ENCODE measurements around the gene SLTM.
A peak's percentile ranks its signal among the peaks of the same experiment; 100 is the strongest.

Gene SLTM

DNA sequence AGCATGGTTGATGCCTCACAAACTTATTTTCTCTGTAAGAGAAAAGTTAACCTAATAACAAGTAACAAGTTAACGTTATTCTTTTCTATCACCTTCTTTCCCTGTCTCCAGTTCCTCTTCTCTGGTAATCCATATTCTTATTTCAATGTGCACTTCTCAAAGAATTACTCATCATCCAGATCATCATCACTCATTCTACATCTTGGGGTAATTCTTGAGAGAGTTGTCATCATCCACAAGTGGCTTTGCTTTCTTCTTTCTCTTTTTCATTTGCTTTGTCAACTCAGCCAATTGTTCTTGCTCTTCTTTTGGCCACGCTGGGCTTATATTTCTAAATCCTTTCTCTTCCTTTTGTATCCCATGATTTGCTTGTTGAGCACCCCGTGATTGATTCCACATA, 33.2 kb upstream of the SLTM start:
- no peak for DNase-seq (ENCODE audit: low spot score)
- in situ Hi-C loops (cut with MboI; ENCODE audit: low sequenced_read_pairs, unreplicated experiment): no loop called here
- TF ChIP-seq, protein P1, sequence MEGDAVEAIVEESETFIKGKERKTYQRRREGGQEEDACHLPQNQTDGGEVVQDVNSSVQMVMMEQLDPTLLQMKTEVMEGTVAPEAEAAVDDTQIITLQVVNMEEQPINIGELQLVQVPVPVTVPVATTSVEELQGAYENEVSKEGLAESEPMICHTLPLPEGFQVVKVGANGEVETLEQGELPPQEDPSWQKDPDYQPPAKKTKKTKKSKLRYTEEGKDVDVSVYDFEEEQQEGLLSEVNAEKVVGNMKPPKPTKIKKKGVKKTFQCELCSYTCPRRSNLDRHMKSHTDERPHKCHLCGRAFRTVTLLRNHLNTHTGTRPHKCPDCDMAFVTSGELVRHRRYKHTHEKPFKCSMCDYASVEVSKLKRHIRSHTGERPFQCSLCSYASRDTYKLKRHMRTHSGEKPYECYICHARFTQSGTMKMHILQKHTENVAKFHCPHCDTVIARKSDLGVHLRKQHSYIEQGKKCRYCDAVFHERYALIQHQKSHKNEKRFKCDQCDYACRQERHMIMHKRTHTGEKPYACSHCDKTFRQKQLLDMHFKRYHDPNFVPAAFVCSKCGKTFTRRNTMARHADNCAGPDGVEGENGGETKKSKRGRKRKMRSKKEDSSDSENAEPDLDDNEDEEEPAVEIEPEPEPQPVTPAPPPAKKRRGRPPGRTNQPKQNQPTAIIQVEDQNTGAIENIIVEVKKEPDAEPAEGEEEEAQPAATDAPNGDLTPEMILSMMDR (IDR thresholded peaks at IDR 0.05; ENCODE audit: borderline replicate concordance, control extremely low read depth, extremely low read depth, insufficient read depth, missing control alignments): no peak

GRCh38 chr15:58962662-58963565, 29.4 kb upstream of the SLTM start:
- in situ Hi-C loops (cut with MboI; ENCODE audit: low sequenced_read_pairs, unreplicated experiment): no loop called here
- no peak for DNase-seq (ENCODE audit: low spot score)
- TF ChIP-seq, protein P1 (IDR thresholded peaks at IDR 0.05; ENCODE audit: borderline replicate concordance, control extremely low read depth, extremely low read depth, insufficient read depth, missing control alignments): no peak

DNA sequence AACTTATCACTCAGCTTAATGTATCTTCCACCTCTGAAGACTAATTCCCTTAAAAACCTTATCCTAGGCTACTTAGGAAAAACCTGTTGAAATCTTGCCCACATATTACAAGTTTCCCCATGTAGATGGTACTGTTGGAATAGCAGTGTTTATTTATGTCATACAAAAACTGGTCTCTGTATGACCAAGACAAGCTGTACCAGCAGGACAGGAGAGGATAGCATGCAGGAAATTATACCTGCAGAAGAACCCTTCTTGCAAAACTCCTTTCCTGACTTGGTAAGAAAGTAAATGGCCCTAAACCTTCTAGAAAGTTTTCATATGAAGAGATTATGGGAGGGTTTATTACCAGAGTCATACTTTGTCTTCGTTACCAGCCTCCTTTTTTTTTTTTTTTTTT, 28.7 kb upstream of the SLTM start:
- no peak for DNase-seq (ENCODE audit: low spot score)
- in situ Hi-C loops (cut with MboI; ENCODE audit: low sequenced_read_pairs, unreplicated experiment): no loop called here
- TF ChIP-seq, protein P1 (IDR thresholded peaks at IDR 0.05; ENCODE audit: borderline replicate concordance, control extremely low read depth, extremely low read depth, insufficient read depth, missing control alignments): no peak

GRCh38 chr15:58958811-58959210, 25.3 kb upstream of the SLTM start:
- DNase-seq (ENCODE audit: low spot score): no peak
- TF ChIP-seq, protein P1 (IDR thresholded peaks at IDR 0.05; ENCODE audit: borderline replicate concordance, control extremely low read depth, extremely low read depth, insufficient read depth, missing control alignments): no peak
- in situ Hi-C loops (cut with MboI; ENCODE audit: low sequenced_read_pairs, unreplicated experiment): no loop called here

GRCh38 chr15:58957101-58957973, 23.9 kb upstream of the SLTM start:
- in situ Hi-C loops (cut with MboI; ENCODE audit: low sequenced_read_pairs, unreplicated experiment): no loop called here
- TF ChIP-seq, protein P1 (IDR thresholded peaks at IDR 0.05; ENCODE audit: borderline replicate concordance, control extremely low read depth, extremely low read depth, insufficient read depth, missing control alignments): peak; percentile 55
- DNase-seq (ENCODE audit: low spot score): peak; percentile 56

- TF ChIP-seq, protein P1 (IDR thresholded peaks at IDR 0.05; ENCODE audit: borderline replicate concordance, control extremely low read depth, extremely low read depth, insufficient read depth, missing control alignments): no peak
Measured at GRCh38 chr15:58952751-58953150, 19.3 kb upstream of the SLTM start.

More at GRCh38 chr15:58952751-58953150, 19.3 kb upstream of the SLTM start:
- in situ Hi-C loops (cut with MboI; ENCODE audit: low sequenced_read_pairs, unreplicated experiment): no loop called here
- DNase-seq (ENCODE audit: low spot score): no peak

Measured in GM13976 (cell line).